Gastrocnemius medialis (tissue), 4 donors: ENCODE results near the gene KRTAP20-4.

Experiments
- CTCF ChIP-seq, 5 experiments: fragments of 450-650 bp in 3 of 5; fragments of 200-600 bp in 2 of 5; sonication (generic) in 2 of 5; IDR thresholded peaks in 4 of 5; conservative IDR thresholded peaks in 1 of 5; 1 replicate in 4 of 5; 2 replicates in 1 of 5; pipeline ENCODE4 v1.5.1; 2016 to 2019; ENCODE audit warnings: antibody characterized with exemption in 5 of 5, mild to moderate bottlenecking in 3 of 5, moderate library complexity in 3 of 5
- POLR2A ChIP-seq, 2 donors: fragments of 450-650 bp; IDR thresholded peaks; one replicate each; pipeline ENCODE4 v1.6.1; 2017; ENCODE audit warnings: antibody characterized with exemption in 2 of 2, mild to moderate bottlenecking in 2 of 2, moderate library complexity in 2 of 2

GRCh38 chr21:30625449-30626165 is 5.2 kb downstream of the KRTAP20-4 start:
- TF ChIP-seq POLR2A (IDR thresholded peaks at IDR 0.05) (no peak), CTCF (IDR thresholded peaks at IDR 0.05 in 4 of 5, conservative IDR thresholded peaks at IDR 0.05 in 1 of 5) (no peak)
